PFSK-1 (cell line): ENCODE measurements around the gene TMEM184B.

Experiments
- FOXP2 ChIP-seq: optimal IDR thresholded peaks from 2 replicates; pipeline ENCODE3; 2011; ENCODE audit warnings: borderline replicate concordance, control low read depth, inconsistent platforms; ENCODE audit not compliant: insufficient read depth; ENCODE audit errors: extremely low read length, extremely low read depth
- POLR2AphosphoS5 ChIP-seq: IDR thresholded peaks from 2 replicates; pipeline ENCODE4 v1.6.1; 2012; ENCODE audit warnings: low read depth, mild to moderate bottlenecking, control low read depth, low read length, moderate library complexity
- REST ChIP-seq, 2 experiments: IDR thresholded peaks; 2 replicates each; pipeline versions ENCODE4 v1.6.1 to v1.8.0; 2011 to 2012; ENCODE audit warnings: low read depth in 2 of 2, low read length in 2 of 2, control low read depth in 1 of 2, inconsistent platforms in 1 of 2, mild to moderate bottlenecking in 1 of 2, moderate library complexity in 1 of 2; ENCODE audit not compliant: insufficient read depth in 1 of 2
- SIN3A ChIP-seq: IDR thresholded peaks from 2 replicates; pipeline ENCODE4 v1.6.1; 2012; ENCODE audit warnings: mild to moderate bottlenecking, low read length, moderate library complexity, borderline replicate concordance; ENCODE audit not compliant: insufficient read depth
- TAF1 ChIP-seq: IDR thresholded peaks from 2 replicates; pipeline ENCODE4 v1.6.1; 2012; ENCODE audit warnings: low read length, control low read depth, borderline replicate concordance; ENCODE audit not compliant: insufficient read depth

Gene TMEM184B

GRCh38 chr22:38314051-38314932, 41.5 kb upstream of the TMEM184B start:
- TF ChIP-seq TAF1 (no peak), SIN3A (no peak), POLR2AphosphoS5 (no peak), FOXP2 (no peak), REST (IDR thresholded peaks at IDR 0.05; ENCODE audit: insufficient read depth in 1 of 2, low read depth in 2 of 2, low read length in 2 of 2) (no peak)

DNA sequence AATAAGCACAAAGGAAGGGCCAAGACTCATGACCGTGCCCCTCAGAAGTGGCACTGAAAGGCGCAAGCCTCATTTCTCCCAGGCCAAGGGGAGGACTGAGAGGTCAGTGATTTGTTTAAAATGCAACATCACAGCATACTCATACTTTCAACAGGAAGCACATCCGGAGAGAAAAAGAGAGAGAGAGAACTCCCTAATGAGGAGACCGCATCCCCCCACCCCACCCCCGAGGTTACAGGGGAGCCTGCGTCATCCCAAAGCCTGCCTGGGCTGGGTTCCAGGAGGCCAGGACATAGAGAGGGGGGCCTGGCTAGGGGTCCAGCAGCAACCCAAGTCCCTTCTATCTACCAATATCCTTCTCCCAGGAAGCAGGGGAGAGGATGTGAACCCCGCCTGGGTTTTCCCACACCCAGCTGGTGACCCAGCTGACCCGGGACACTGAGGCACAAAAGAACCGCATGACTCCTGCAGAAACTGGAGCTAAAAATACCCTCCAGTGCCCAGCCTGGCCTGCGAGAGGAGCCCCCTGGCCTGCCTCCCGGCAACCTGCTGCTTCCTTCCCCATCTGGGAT, 40.7 kb upstream of the TMEM184B start:
- TF ChIP-seq SIN3A = no peak; the same call in 1 of the 2 replicates
- no peak for TF ChIP-seq POLR2AphosphoS5
- no peak for TF ChIP-seq TAF1
- no peak for TF ChIP-seq FOXP2

DNA sequence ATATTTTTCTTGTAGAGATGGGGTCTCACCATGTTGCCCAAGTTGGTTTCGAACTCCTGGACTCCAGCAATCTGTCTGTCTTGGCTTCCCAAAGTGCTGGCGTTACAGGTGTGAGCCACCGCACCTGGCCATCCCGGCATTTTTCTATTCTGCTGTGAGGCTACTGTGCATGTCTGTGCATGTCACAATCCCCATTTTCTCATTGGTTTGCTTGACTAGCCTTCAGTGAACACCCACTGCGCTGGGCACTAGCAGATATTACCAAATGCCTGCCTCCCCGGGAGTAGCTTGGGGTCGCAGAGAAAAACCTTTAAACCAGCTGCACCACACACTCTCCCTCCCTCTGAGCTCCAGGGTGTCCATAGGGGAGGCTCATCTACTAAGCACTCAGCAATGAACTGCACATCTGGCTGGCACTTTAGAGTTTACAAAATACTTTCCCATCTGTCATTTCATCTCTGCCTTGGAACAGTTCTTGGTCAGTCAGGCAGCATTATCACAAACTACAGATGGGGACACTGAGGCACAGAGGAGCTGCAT, 39.5 kb upstream of the TMEM184B start:
- TF ChIP-seq SIN3A (no peak), TAF1 (no peak), FOXP2 (no peak), REST (IDR thresholded peaks at IDR 0.05; ENCODE audit: insufficient read depth in 1 of 2, low read depth in 2 of 2, low read length in 2 of 2) (no peak), POLR2AphosphoS5 (no peak)

DNA sequence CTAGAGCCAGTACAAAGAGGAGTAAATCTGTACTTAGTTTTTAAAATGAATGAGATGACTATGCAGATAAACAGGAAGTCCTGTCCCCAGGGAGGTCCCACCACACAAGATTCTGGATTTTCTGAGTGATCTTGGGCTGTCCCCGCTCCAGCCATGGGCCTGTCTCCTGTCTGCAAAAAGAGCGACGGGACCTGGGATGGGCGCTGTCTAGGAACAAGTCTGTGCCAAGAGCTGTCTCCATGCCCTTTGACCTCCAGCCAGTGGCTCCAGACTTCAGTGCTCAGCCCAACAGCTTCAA, 38.5 kb upstream of the TMEM184B start:
- TF ChIP-seq POLR2AphosphoS5 = no peak
- no peak for TF ChIP-seq SIN3A
- no peak for TF ChIP-seq TAF1
- no peak for TF ChIP-seq FOXP2
- TF ChIP-seq REST (IDR thresholded peaks at IDR 0.05; ENCODE audit: insufficient read depth in 1 of 2, low read depth in 2 of 2, low read length in 2 of 2) = no peak

DNA sequence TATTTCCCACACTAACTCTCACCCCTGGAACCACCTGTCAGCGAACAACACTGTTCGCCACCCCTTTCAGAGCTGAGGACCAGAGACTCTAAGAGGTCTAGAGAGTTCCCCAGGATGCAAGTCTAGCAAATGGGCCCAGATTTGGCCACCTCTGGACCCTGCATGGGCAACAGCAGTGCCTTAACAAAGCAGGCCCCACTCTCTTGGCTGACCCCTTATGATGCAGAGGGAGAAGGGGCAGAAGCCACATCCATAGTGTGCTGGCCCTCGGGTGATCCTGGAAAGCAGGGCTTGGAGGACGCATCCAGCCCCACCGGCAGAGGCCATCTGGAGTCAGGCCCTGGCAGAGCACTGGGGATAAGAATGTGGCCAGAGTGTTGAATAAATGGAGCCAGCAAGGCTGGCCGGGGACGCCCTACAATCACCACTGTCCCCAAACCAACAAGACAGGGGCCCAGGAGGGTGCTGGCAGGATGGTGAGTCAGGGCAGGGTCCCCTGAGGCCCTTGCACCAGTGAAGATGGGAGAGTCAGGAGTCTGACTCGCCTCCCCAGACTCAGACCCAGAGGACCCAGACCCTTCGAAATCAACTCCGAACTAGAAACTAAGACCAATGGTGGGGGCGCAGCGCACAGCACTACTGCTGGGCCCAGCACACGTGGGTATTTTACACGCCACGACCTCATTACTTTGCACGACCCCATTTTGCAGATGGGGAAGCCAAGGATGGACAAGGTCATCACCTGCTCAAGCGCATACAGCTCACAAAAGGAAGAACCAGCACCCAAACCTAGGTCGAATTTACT, 37.9 kb upstream of the TMEM184B start:
- TF ChIP-seq POLR2AphosphoS5 (no peak), FOXP2 (no peak), REST (IDR thresholded peaks at IDR 0.05; ENCODE audit: insufficient read depth in 1 of 2, low read depth in 2 of 2, low read length in 2 of 2) (no peak), TAF1 (no peak), SIN3A (no peak)
